Measurements from ENCODE around the gene GC. TPM values are rescaled to one million over a fixed set of nuclear protein-coding genes. Genes with fewer than 3 reads are reported as not detected.
"Not testable (repeated sequence)": the region's sequence is repeated elsewhere in the genome, so short reads cannot be mapped to it uniquely, and the experiment has no call there.

The GC gene
- total and polyA plus RNA-seq, 2 of the 8 experiments (the other 6 are each of a cell fraction or from before 2014, with no cell fraction given), result 0.09 to 0.34 TPM

GRCh38 chr4:71814433-71814832, 30.6 kb upstream of the GC start (continued):
- no peak for TF ChIP-seq E2F6 (IDR thresholded peaks at IDR 0.05)
- TF ChIP-seq FOSL1 (IDR thresholded peaks at IDR 0.05; ENCODE audit: insufficient read depth, low read depth, low read length), result no peak
- no peak for TF ChIP-seq KDM5A (IDR thresholded peaks at IDR 0.05; ENCODE audit: low read length)
- TF ChIP-seq SUZ12 (IDR thresholded peaks at IDR 0.05; ENCODE audit: low read length), result no peak

- H2BK15ac ChIP-seq (ENCODE audit: low read length); H3K18ac ChIP-seq (ENCODE audit: extremely low read depth, low read length); H2BK12ac ChIP-seq (ENCODE audit: low read depth, low read length); H2BK120ac ChIP-seq (replicated peaks; ENCODE audit: low read depth, low read length); H3K9ac ChIP-seq (replicated peaks in 1 of 4; ENCODE audit: extremely low read depth in 1 of 4, low read depth in 3 of 4, low read length in 3 of 4); H4K20me1 ChIP-seq (replicated peaks in 1 of 2; ENCODE audit: control insufficient read depth in 1 of 2, insufficient read depth in 2 of 2, low read length in 2 of 2); H3K4ac ChIP-seq (replicated peaks; ENCODE audit: insufficient read length, low read depth, low read length); H3K56ac ChIP-seq (replicated peaks; ENCODE audit: insufficient read length, low read depth, low read length); H3K9me3 ChIP-seq (ENCODE audit: insufficient read depth in 2 of 2, low read depth in 1 of 2, low read length in 1 of 2); H3K27ac ChIP-seq (ENCODE audit: low read depth, low read length); H3K4me2 ChIP-seq (ENCODE audit: insufficient read depth in 1 of 2, low read depth in 2 of 2, low read length in 2 of 2); H2BK20ac ChIP-seq (ENCODE audit: low read length); H3K4me3 ChIP-seq (ENCODE audit: extremely low read depth in 1 of 4, insufficient read depth in 2 of 4, low read depth in 3 of 4, low read length in 4 of 4); H4K8ac ChIP-seq (ENCODE audit: extremely low read depth, insufficient read depth, low read length); H2BK5ac ChIP-seq (ENCODE audit: low read depth, low read length); H3K23ac ChIP-seq (ENCODE audit: insufficient read length); POLR2A ChIA-PET (ENCODE audit: partially characterized antibody); H2AK5ac ChIP-seq (ENCODE audit: low read depth, low read length); H3K36me3 ChIP-seq (ENCODE audit: control insufficient read depth in 2 of 4, insufficient read depth in 4 of 4, low read length in 3 of 4); H3K79me1 ChIP-seq (ENCODE audit: low read depth, low read length); H4K5ac ChIP-seq (ENCODE audit: insufficient read length, low read depth, low read length); H3K23me2 ChIP-seq (ENCODE audit: low read depth, low read length); H2AFZ ChIP-seq (ENCODE audit: low read length); H3K27me3 ChIP-seq (replicated peaks in 1 of 4; ENCODE audit: control insufficient read depth in 3 of 4, extremely low read depth in 1 of 4, insufficient read depth in 3 of 4, low read length in 3 of 4); H3K14ac ChIP-seq (ENCODE audit: insufficient read length); H4K91ac ChIP-seq (replicated peaks; ENCODE audit: insufficient read length, low read length); H3K4me1 ChIP-seq (replicated peaks in 1 of 4; ENCODE audit: control insufficient read depth in 3 of 4, insufficient read depth in 4 of 4, low read length in 3 of 4); H3K79me2 ChIP-seq (ENCODE audit: control insufficient read depth in 1 of 2, insufficient read depth in 2 of 2, low read length in 2 of 2); DNase-seq (ENCODE audit: low read depth in 1 of 2, low spot score in 2 of 2): not testable (repeated sequence)
- CTCF ChIA-PET (ENCODE audit: partially characterized antibody), result interaction anchor here (1.2 kb wide), 1 partner anchor 13 kb away, joined by 3 read pairs; no protein-coding TSS in a partner anchor
- peak; percentile 45 for FAIRE-seq
- WGBS, 2 experiments (ENCODE audit: extremely low coverage in 1 of 2, insufficient coverage in 1 of 2, insufficient read length in 1 of 2, insufficient replicate concordance in 2 of 2, low coverage in 1 of 2, low lambda C conversion rate in 2 of 2, missing lambda C conversion rate in 1 of 2), result 80% methylated on average over 1 of the region's 1 CpG; no CpG with 5 or more reads in 1 of the 2 experiments
Observed at GRCh38 chr4:71809805-71810204, 25.9 kb upstream of the GC start.

Measured in H1 (cell line).